DMS 273 treated with DMSO at 0.1 percent for 48 hours (cell line): ENCODE data around the gene MYO3A.

Experiments used
- DNase-seq: peaks from one replicate; lab custom pipeline; 2025; lab: John Stamatoyannopoulos, UW

The MYO3A gene

DNA sequence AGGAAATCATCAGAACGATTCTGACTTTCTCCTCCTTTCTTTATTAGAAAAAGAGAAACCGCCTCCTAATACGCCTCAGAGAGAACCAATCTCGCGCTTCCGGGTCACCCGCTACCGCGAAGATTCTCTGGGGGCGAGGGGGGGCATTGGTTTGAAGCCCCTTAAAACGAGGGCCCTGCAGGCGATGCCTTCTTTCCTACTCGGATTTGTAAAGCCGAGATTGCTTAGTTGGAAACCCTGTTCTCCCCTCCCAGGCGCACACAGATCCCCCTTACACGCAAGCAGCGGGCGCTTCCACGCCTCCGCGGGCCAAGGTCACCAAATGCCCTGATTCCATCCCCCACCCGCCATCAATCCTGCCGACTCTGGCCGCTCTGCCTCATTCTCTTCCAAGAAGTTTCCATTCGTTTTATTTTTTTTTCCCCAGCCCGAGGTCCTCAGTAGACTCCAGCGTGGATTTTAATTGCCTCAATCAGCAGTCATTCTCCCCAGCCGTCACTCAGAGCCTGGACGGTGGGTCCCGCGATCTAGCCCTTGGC, 281.4 kb downstream of the MYO3A start:
- no peak for DNase-seq

DNA sequence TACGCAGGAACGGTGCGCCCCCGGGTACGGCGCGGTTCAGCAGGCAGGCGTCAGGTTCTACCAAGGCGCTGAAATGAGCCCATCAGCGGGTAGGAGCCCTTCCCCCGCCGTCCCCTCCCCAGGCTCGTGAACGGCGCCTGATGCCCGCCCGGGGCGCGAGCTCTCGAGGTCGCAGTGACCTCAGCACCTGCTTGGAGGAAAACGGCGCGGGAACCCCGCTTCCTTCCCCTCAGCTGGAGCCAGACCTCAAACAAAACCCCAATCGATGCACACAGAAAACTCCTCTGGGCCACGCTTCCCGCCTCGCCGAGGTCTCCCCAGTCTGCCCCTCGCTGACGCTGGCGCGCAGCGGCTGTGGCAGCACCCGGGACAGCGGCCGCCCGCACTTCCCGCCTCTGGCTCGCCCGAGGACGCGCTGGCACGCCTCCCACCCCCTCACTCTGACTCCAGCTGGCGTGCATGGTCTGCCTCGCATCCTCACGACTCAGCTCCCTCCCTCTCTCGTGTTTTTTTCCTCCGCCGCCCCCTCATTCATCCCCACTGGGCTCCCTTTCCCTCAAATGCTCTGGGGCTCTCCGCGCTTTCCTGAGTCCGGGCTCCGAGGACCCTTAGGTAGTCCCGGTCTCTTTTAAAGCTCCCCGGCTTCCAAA, 282.0 kb downstream of the MYO3A start:
- DNase-seq, result no peak

DNA sequence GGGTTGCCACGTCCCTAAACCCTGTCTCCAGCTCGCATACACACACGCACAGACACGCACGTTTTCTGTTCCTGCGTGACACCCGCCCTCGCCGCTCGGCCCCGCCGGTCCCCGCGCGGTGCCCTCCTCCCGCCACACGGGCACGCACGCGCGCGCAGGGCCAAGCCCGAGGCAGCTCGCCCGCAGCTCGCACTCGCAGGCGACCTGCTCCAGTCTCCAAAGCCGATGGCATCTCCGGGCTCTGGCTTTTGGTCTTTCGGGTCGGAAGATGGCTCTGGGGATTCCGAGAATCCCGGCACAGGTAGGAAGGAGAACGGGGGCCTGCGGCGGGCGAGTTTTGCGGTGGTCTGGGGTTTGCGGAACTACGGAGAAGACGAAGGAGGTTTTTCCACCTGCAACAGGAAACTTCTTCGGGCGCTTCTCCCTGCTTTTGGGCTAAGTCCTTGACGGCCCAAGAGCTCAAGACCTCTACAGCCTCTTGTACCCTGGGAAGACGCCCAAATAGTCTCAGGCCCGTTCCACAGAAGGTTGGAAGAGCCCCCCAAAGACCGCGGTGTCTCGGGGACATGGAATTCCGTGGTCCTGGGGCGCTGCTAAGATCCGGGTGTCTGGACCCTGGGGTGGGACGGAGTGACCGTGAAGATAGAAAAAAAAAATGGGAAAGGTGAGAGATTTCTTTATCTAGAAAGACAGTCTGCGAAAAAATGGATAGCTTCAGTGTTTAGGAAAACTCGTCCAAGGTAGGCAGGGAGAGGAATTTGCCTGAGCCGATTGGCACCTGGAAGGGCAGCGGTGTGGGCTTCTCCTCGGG, 282.8 kb downstream of the MYO3A start, which contains the start of gene GAD2:
Gene GAD2 (plus strand): TSS at position 190 of the 811 bp plus-strand sequence. CDS start 36 bp downstream, at position 226.
- DNase-seq, result no peak

DNA sequence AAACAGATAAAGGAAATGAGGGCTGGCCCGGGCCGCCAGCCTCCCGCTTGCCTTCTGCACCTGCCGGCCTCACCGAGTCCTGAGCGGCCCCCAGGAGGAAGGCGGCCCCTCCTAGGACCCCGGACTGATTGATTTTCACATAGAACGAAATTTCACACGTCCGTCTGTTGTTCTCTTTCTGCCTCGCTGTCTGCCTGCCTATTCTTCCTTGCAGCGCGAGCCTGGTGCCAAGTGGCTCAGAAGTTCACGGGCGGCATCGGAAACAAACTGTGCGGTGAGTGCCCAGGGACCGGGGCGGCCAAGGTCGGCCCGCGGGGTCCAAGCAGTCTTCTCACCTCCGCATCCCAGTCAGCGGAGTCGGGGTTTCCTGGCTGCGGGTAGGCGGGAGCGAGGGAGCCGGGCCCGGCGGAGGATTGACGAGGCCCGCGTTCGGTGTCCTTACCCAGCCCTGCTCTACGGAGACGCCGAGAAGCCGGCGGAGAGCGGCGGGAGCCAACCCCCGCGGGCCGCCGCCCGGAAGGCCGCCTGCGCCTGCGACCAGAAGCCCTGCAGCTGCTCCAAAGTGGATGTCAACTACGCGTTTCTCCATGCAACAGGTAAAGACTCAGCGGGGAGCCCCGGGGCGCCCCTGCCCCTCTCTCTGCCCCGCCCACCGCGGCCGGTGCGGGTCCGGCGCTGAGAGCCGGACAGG, 283.5 kb downstream of the MYO3A start:
- no peak for DNase-seq

DNA sequence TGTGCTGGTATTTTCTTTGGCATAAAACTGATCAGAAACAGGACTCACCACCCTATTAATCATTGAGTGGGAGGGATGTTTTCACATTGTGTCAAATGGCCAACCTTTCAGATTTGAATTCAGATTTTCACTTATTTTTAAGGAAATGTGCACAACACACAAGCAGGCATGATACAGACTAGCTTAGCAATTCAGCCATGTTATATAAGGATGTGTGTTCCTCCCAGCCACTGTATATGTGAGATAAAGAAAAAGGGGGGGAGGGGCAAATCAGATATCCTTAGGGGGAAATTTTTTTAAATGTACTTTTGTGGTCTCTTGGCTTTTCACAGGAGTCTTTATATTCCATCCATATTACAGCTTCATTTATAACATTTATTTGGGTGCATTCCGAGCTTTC, 285.6 kb downstream of the MYO3A start:
- no peak for DNase-seq

DNA sequence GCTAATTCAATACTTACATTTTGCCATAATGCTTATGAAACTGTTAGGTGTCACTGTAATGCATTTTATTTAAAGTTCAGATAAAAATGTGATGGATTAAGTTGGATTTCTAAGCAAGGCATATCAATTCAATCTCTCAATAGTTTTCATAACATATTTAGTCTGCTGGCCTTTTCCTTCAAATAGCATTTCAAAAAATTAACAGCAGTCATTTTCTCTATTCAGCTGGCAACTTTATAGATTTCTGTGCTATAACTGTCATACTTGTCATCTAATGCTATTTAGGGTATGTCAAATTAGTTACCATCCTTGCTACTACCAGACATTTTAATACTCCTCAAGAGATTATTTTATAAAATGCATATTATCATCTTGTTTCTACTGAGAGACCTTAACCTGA, 286.9 kb downstream of the MYO3A start:
- no peak for DNase-seq

DNA sequence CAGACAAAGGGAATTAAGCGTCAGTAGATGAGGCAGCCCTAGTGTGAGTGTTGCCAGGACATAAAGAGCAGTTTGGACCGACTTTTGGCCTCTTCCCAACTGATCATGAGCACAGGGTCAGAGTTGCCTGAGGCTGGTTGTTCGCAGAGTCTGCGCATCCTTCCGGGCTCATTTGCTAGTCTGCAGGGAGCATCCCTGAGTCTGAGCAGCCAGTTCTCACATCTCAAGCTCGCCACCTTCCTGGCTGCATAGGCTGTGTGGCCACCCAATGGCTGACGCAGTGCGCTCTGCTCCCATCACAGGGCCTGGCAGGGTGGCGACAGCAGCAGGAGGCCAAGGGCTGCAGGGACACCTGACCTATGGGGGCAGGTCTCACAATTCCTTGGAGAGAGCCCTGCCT, 287.5 kb downstream of the MYO3A start:
- DNase-seq, result no peak

DNA sequence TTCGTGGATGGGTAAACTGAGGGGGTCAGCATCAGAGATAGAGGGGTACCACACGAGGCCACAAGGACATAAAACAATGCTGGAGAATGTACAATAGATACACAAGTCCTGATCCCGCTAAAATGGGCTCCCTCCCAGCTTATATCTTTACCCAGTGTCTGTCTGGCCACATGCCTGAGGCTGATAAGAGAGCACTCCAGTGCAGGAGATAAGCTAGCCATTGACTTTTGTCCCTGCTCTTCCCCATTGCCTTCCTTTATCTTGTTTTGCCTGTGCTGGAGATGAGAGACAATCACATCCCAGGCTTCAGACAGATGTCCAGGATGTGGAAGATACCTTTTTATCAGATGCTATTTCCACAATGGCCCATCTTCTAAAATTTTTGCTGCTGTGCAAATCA, 288.5 kb downstream of the MYO3A start:
- no peak for DNase-seq

DNA sequence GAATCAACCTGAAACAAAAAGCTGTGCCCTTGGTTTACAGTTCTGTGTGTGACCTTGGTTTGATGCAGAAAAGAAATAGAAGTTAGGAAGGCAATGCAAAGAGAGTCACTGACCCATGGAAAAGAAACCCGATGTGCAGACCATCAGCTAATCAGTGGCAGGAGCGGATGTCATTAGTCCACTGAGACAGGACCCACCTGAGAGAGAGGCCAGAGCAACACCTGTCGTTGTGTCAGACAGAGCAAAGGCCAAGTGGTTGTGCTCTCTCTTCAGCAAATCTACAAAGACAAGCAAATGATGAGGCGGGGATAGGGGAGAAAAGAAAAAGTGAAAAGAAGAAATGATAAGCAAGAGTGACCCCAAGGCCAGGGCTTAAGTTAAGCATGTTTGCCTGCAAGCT, 291.3 kb downstream of the MYO3A start:
- no peak for DNase-seq

DNA sequence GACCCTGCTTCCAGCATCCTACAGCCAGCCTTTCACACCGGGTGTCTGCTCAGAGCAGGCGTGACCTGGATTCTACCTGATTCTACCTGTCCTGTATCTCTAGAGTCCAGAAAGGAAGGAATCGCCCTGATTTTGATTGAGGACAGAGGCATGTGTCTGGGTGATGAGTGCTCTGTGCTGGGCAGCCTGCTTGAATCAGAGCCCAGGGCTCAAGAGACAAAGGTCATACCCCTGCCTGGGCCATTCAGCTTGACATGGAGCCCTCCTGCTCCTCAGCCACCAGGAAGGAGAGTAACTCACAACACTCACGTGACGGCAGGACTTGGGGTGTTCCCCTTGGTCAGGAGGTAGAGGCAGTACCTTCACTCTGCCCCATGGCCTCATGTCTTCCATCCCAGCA, 293.8 kb downstream of the MYO3A start:
- DNase-seq, result no peak

DNA sequence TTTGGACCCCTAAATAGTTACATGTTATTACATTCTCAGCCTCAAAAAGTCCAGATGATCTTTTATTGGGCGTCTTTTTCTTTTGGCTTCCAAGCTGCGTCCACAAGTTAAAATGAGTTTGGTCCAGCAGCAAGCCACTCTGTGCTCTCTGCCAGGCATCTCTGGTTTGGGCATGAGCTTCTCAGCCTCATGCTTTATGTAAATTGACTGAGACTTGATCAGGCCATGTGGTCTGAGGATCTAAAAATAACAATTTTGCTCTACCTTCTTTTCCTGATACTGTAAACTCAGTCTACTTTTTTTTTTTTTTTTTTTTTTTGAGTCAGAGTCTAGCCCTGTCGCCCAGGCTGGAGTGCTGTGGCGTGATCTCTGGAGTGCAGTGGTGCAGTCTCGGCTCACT, 298.1 kb downstream of the MYO3A start:
- no peak for DNase-seq

DNA sequence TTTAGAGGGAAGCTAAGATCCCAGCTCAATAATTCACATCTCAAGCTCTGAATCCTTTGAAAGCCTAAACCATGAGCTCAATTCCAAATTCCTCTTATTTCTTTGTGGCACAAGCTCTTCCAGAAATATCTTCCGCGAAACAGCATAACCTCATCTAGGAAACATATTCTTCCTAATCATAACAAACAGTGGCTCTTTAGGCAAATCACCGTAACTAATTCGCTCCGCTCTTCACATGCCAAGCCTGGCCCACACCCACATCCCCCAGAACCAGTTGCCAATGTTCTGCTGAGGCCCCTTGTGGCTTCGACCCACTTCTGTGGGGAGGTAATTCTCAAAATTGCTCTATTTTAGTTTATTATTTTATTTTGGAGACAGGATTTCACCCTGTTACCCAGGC, 301.7 kb downstream of the MYO3A start:
- no peak for DNase-seq

DNA sequence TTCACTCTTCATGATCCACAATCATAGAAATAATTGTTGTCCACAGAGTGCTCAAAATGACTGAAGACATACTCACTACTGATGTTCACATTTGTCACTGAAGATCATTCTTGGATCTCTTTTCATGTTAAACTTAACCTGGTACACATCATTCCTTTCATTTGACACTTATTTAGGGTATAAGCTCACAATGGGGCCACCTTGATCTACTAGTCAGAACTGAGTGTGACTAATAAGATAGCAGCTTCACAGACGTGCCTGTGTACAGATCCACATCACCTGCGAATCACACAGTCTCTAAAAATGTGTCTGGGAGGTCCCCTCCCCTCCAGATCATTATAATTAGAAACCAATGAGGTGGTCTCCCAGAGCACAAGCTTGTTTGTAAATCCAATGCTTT, 304.3 kb downstream of the MYO3A start:
- no peak for DNase-seq

DNA sequence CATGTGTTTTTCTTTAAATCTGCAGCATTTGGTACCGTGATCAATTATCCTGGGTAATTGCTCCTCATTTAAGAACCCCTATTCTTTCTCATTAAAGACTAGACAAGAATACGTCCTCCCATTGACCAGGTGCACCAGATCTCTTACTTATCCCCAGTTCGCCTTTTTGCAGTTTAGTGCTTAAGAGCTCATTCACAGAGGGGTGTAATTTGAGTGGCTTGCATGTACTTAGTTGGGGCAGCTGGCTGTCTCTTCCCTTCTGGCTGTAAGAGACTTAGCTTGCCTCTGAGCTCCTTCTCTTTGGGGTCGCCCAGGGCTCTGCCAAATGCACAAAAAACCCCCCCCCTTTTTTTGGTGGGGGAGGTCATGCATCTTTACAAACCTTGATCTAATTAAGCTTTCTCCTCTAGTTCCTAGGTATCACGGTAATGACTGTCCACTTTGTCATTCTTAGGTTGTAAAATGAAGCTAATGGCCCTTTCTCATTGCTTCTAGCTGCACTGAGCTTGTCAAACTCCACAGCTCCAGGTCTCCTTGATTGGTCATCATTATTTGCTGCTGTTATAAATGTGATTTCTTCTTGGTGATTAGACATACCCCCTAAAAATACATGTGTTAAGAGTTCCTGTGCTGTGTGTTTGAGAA, 308.8 kb downstream of the MYO3A start:
- DNase-seq, result no peak

DNA sequence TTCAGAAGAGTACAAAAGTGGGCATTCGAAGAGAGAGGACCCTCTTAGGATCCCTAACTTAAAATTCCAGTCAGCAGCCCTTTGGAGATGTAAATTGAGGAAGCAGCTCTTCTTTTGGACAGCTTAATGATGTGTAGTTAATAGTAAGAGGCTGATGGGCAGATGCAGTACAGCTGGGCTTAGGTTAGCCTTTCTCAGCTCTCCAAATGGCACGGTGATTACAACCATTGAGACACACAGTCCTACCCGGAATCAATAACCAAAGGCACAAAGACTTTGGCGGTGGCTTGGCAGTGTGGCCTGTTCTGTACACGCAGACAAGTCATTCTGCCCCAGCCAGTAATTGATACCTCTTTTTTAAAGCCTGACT, 309.3 kb downstream of the MYO3A start:
- DNase-seq, result no peak

DNA sequence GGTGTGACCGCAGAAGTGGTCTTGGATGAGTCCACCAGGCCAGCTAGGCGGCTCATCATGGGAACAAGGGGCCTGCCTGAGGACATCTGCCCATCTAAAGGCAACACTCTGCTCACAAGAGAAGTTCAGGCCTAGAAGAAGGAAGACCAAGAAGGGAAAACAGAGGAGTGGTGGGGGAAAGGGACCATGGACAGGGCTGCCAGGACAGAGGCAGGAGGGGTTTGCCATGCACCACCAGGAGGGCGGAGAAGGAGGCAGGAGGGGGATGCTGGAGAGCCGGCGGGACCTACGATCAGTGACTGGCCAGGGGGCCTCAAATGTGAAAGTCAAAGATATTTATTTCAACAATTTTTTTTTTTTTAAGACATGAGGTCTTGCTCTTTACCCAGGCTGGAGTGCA, 315.7 kb downstream of the MYO3A start:
- DNase-seq, result no peak

DNA sequence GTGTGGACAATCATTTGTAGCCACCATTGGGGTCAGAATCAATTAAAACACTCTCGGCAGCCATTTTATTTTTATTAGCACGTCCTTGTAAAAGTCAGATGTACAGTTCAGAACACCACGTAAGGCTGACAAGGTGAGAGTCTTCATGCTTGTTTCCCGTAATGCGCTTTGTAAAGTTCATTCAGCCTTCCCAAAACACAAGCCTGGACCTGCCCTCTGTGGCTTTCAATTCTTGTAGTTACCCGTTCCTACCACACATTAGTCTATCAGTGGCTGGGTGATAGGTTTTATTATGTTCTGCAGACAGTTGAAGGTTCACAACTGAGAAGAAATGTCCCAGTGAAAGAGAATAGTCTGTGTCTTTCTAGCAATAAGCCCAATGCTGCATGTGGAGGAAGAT, 317.9 kb downstream of the MYO3A start:
- DNase-seq, result no peak

DNA sequence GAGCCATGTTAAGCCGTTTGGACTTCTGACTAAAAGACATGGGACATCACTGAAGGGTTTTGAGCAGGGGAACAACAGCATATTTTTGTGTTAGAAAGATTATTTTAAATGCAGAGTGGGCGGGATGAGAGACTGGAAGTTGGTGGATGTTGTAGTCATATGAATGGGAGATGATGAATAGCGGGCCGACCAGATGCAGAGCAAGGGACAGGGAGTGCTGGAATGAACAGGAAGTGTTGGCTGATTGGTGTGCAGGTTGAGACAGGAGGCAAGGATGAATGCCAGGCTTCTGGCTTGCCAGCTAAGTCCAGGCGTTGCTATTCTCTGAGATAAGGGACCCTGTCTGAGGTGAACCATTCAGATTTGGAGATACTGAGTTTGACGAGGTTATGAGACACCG, 320.6 kb downstream of the MYO3A start:
- no peak for DNase-seq

DNA sequence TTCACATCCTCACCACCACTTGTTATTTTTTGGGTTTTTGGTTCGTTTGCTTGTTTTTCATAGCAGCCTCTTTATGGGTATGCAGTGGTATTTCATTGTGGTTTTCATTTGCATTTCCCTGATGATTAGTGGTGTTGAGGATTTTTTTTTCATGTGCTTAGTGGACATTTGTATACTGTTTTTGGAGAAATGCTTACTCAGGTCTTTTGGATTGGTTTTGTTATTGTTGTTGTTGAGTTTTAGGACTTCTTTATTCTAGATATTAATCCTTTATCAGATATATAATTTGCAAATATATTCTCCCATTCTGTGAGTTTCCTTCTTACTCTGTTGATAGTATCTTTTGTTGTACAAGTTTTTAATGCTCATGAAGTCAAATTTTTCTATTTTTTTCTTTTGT, 325.3 kb downstream of the MYO3A start:
- no peak for DNase-seq
